Bone marrow (tissue), 2 donors: ENCODE measurements around the gene MLC1.

Experiments
- DNase-seq, 2 donors: peaks; one replicate each; lab custom pipeline; 2025; lab: John Stamatoyannopoulos, UW

Gene MLC1

DNA sequence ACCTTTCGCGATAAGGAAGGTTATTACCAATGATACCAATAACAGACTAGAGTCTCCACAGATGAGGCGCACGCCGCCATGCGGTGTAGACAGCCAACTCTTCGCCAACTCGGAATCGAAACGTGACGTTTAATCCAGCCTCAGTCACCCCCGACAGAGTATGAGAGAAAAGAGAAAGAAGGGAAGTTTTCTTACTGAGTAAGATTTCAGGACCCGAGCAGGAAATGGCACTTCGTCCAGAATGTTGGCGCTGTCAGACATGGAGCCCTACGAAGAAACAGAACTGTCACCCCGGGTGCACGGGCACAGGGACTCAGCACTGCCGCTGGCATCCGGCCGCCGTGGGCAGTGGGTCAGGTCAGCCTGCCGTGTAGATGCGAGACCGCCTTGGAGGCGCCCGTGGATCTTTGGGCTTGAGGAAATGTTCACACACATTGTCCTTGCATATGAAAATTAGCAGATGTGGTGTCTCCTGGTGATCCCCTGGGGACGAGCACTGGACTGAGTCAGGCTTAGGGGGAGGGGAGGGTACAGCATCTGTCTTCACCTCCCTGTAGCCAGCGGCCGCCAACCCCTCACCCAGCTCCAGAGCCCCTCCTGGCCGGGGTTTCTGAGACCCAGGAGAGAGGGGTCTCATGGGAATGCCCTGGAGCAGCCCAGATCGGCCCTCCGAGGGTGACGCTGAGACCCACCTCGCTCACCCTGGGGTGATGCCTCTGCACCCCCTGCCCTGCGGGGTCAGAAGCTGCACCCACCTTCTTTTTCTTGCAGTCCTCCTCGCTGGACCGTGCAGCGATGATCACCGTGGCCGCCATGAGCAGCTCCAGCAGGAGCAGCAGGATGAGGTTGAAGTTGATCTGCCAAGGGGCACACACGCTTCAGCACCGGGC, 8.3 kb downstream of the MLC1 start:
- DNase-seq = no peak

DNA sequence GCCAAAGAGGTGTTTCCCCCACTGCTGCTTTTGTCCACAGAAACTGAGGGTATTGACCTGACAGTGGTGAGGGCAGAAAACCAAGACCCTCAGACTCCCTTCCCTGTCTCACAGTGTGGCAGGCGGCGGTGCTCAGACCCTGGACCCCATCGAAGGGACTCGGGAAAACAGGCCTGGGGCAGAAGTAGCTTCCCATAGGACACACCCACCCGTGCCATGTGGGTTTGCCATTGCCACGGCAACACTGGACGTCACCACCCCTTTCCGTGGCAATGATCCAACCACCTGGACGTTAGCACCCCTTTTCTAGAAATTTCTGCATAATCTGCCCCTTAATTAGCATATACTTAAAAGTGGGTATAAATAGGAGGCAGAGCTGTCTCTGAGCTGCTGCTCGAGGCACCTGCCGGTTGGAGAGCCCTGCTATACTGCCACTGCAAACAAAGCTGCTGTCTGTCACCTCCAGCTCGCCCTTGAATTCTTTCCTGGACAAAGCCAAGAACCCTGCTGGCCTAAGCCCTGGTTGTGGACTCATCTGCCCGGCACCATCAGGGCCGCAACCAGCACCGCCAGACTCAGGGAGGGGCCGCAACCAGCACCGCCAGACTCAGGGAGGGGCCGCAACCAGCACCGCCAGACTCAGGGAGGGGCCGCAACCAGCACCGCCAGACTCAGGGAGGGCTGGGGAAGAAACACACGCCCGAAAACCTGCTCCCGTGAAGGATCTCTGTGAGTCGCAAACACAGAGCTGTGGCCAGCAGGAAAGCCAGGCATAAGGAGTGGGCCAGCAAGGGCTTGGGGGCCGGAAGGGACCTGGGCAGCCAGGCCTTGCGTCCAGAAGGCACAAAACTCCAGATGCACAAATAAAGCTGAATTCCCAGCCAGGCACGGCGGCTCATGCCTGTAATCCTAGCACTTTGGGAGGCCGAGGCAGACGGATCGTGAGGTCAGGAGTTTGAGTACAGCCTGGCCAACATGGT, 10.4 kb downstream of the MLC1 start:
- no peak for DNase-seq

DNA sequence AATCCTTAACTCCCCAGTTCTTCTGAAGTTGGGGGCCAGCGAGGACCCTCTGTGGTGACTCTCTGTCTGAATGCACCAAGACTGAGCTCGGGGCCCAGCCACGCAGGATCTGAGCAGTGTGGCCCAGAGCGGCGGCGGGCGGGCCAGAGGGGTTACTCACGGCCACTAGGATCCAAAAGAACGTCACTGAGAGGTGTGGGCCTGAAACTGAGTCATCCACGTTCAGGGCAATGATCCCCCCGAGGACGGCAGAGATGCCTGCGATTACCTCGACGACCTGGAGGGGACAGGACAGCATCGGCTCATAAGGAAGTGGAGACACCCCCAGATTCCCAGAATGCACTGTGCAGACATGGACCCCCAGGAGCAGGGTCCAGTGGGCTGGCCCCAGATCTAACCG, 11.2 kb downstream of the MLC1 start:
- DNase-seq = no peak

DNA sequence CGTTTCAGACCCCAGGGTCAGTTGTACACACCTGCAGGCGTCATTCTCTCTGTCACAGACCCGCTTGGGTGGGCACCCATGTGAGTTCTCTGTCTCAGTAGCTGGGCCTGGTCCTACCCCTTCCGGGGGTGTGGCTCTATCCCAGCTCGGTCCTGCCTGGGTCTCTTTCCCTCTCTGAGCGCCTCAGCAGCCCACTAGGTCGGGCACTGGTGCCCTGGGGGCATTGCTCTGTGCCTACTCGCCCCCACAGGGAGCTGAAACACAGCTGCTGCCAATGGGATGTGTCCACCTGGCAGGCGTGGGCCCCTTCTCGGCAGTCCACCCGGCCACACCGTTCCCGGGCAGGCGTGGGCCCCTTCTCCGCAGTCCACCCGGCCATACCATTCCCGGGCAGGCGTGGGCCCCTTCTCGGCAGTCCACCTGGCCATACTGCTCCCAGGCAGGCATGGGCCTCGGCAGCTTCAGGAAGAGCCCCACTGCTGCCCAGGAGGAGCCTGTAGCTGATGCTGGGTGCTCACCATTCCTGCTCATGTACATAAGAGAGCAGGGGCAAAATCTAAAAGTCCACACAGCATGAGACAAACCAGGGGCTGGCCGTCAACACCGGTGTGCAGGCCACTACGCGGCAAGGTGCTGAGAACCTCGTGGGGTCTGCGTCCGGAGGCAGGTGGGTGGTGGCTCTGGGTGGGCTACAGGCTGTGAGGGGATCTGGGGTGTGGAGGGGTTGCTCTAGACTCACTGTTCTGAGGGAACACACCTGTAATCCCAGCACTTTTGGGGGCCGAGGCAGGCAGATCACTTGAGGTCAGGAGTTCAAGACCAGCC, 12.3 kb downstream of the MLC1 start:
- DNase-seq = no peak

DNA sequence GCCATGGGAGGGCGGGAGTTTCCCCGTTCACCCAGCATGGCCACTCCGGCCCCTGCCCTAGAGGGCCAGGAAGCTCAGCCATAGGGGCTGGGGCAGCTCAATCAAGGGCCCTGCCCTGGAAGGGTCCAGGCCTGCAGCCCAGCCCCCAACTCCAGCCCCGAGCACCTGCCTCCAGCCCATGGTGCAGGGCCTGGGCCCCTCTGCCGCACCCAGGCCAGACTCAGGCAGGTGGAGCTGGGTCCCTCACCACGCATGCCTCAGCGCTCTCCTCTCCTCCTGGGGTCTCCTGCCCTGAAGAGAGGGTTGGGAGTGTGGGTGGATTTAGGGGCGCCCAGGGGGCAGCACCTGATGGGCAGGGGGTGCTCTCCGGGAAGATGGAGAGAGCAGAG, 13.1 kb downstream of the MLC1 start:
- DNase-seq = no peak

DNA sequence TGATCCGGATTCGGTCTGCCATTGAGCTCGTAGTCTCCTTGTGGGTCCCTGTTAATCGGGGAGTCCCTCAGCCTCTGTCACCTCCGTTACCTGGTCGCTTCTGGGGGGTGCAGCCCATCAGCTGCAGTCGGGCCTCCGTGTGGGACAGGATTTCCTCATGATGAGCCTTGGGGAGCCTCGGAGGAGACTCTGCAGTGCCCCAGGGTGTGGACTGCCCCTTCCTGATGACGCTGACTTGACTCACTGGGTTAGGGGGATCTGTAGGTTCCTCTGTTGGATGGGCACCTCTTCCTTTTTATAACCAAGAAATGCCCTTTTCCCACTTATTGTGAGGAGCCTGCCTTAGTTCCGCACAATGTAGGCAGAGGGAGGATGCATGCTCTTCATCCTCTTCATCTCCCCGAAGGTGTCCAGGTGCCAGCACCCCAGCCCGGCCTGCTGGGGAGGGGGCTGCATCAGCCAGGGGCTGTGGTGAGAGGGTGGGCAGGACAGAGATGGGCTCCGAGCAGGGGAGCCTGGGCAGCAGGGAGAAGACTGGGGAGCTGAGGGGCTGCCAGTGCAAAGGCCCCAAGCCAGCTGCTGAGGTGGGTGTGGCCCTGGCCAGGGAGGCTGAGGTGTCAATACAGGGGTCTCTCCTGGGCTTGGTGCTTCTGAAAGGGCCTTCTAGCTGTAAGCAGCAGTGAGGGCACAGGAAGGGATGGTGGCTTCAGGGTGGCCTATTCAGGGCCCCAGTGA, 13.6 kb downstream of the MLC1 start:
- DNase-seq = no peak

DNA sequence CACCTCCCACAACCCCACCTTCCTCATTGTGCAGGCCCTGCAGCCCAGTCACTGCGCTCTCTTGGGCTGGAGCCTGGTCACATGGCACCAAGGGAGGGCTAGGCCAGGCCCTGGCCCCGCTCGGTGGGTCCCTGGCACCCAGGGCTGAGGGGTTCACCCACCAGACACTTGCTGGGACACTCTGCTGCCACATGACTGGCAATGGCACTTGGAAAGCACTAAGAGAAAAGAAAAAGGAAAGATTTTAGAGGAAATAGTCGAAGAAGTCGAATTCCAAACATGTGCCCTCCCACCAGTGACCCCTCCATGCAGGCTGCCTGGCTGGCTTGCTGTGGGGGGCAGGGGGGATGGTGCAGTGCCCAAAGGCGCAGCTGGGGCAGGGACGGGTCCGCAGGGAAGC, 14.9 kb downstream of the MLC1 start:
- DNase-seq = no peak

DNA sequence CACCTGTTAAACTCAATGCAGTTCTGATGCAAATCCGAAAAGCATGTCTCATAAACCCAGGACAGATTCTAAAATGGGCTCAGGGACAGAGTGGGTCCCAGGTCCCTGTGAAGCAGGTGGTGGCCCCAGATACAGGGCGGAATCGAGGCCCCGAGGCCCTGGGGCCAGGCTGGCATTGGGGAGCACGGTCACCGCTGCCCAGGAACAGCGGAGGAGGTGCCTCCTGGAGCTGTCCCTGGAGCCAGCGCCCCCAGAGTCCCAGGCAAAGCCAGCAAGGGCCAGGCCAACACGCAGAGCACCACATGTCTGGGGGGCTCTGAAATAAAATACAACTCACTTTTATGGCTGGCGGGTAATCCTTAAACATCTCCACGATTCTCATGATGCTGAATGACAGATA, 17.1 kb downstream of the MLC1 start:
- no peak for DNase-seq

DNA sequence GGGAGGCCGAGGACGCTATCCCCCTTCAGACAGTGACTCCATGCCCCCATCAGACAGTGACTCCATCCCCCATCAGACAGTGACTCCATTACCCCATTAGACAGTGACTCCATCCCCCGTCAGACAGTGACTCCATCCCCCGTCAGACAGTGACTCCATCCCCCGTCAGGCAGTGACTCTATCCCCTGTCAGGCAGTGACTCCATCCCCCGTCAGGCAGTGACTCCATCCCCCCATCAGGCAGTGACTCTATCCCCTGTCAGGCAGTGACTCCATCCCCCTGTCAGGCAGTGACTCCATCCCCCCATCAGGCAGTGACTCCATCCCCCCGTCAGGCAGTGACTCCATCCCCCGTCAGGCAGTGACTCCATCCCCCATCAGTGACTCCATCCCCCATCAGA, 18.0 kb downstream of the MLC1 start:
- no peak for DNase-seq

DNA sequence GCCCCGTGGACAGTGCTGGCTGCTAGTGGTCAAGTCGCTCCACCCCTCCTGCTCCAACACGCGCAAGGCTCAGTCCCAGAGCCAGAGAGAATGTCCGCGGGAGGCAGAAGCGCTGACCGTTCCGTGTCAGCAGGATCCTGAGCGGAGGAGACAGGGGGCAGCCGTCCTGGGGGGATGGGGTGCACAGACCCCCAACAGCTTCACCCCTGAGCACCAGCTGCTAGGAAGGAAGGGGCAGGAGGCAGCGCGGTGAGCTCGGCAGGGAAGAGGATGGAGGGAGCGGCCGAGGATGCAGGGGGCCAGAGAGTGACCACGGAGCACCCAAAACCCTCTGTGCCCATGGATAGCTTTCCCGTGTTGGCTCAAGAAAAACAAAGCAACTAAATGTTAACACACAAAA, 20.8 kb downstream of the MLC1 start:
- no peak for DNase-seq

DNA sequence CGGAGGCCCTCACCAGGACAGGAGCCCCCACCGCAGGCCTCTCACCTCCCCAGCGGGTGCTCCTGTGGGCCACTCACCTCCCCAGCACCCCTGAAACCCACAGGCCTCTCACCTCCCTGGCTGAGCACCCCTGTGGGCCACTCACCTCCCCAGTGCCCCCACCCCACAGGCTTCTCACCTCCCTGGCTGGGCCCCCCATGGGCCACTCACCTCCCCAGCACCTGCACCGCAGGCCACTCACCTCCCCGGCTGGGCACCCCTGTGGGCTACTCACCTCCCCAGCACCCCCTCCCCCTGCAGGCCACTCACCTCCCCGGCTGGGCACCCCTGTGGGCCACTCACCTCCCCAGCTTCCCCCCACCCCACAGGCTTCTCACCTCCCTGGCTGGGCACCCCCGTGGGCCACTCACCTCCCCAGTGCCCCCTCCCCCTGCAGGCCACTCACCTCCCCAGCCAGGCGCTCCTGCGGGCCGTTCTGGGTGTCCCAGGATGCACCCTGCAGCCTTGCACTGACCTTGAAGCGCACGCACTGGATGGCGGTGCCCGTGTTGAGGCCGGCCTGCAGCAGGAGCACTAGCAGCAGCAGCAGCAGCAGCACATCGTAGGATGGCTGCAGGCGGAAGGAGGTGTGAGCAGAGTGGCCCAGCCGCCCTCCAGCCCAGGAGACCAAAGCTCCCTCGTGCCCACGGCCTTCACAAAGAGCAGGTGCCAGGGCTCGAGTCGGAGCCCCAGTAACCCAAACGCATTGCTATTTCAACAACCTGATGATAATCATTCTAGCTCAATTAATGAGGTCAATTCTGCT, 21.4 kb downstream of the MLC1 start:
- DNase-seq = no peak

DNA sequence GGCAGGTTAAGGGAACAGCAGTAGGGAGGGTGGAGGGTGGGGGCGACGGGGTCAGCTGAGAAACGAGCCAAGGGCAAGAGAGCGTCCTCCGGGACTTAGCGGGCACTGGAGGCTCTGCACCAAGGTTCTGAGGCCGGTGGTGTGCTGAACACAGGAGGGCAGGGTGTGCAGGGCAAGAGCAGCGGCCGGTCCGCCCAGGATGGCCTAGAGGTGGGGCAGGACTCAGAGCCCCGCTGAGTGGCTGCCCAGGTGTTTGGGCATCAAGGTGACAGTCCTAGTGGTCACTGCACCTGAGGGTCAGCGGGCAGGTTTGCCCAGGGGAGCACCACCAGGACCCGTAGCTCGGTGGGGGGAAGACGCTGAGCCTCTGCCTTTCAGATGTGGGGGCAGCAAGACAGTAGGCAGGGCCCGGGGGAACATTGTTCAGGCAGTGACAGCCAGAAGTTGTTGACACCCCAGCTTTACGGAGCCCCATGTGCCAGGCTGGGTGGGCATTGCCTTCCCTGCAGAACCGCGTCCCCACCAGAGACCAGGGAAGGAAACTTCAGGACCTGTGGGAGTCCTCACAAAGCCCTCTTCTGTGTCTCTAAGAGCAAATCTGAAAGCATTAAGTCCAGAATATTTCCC, 22.6 kb downstream of the MLC1 start:
- DNase-seq = no peak

DNA sequence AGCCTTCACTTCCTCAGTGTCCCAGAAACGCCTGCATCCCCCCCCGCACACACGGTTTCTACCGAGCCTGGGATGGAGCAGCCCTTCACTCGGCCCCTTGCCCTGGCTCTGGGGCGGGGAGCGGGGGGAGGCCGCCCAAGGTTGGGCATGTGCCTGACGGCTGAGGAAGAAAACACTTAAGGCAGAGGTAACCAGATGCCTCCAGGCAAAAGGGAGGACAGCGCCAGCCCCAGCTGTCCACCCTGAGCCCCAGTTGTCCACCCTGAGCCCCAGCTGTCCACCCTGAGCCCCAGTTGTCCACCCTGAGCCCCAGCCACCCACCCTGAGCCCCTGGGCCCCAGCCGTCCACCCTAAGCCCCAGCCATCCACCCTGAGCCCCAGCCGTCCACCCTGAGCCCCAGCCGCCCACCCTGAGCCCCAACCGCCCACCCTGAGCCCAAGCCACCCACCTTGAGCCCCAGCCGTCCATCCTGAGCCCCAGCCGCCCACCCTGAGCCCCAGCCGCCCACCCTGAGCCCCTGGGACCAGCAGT, 23.3 kb downstream of the MLC1 start:
- no peak for DNase-seq

DNA sequence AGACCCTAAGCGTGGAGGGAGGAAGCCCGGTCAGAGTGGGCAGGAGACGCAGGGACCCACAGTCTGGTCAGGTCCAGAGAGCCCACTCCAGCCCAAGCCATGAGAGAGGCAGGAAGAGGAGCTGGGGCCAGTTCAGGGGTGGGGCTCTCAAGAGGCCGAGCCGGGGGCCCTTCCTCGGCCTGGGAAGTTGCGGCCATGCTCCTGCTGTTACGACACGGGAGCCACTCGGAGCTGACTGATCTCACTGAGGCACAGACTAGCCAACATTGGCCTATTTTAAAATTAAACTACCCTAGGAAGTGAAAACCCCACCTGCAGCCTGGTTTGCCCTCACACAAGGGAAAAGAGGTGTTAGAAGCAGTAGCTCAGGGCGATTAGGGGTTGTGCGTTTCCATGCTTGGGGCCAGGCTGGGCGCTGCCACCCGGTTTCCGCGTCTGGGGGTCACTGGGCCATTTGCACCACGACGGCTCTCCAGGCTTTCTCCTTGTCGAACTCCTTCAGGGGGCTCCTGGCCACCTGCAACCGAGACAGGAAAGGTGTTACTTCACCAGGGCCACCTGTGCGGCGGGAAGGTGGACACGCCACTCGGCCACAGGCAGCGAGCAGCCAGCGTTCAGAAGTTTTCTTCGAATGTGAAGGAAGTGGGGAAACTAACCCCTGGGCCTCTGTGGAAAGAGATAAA, 23.9 kb downstream of the MLC1 start:
- DNase-seq = no peak

DNA sequence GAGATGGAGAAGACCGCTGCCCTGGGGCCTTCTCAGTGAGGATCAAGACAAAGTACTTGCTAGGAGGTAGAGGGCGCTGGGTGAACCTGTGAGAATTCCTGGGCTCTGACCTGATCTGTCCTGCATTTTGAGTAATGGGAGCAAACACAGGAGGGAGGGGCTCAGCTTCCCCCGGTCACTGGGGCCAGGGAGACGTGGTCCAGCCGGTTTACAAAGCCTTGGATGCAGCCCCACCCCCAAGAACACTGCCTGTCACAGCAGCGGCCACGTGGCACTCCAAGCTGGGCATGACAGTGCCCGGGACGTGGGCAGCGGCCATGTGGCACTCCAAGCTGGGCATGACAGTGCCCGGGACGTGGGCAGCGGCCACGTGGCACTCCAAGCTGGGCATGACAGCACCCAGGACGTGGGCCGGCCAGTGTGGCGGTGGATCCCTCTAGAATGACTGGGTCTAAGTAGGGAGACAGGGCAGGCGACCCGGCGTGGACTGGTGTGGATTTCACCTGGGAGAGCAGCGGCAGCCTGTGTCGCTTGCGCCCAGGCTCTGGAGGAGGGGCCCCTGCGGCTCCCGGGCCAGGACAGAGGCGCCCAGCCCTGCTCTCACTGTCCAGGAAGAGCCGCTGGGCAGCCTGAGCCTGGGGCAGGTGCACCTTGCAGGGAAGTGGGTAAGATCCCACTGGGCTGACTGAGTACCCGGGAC, 24.6 kb downstream of the MLC1 start:
- no peak for DNase-seq

DNA sequence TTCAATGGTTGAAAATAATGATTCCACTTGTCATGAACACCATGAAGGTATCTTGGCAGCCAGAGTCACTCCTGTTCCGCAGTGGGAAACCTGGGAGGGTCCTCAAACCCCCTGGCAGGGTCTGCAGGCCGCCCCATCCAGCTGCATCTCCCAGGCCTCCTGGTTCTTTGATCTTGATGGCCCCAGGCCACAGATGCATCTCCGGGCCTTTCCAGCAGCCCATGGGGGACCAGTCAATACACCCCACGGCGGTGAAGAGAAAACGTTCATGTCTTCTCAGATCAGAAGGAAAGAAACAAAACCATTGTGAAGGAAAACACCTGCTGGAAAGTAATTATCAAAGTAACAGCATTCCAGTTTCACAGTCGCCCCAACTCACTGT, 25.4 kb downstream of the MLC1 start:
- no peak for DNase-seq

DNA sequence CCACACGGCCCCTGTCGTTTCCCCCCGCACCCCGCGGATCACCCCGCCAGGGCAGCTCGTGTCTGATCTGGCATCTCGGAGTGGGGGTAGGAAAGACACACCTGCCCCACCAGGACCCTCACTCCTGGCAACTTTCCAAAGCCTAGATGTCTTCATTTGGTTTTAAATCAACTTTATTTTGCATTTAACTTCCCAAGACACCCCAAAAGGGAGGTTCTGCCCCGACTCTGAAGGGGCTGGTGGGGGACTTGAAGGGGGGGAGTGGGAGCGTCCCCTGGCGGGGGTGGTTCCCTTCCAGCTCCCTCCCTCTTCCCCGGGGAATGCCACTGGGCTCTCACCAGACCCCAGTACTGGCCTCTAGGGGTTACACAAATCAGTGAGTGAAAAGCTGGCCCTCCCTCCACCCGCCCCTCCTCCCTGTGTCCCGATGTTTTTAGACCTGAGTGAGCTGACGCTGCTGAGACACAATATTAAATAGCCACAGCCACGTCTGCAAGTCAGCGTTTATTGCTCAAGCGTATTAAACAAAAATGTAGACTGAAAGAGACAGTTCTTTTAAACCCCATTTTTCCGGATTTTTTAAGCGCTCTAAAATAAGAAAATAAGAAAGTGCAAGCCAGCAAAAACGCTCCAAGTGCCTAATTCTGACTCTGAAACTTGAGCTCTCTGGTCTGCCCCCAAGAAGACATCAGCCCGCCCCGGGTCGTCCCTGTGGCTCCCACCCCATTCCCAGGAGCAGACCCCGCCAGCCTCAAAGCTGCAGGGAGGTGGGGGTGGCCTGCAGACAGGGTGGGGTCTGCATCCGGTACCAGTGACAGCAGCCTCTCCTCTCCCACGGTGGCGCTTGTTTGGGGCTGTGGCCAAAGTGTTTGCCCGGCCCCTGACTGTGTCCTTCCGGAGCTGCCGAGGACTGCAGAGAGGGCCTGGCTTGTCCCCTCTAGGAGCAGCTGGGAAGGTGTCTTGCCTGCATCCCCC, 26.0 kb downstream of the MLC1 start:
- no peak for DNase-seq
